ENCODE data around the gene TDRD1.

TDRD1 gene

GRCh38 chr10:114207349-114207748 is 28.2 kb downstream of the TDRD1 start:
- H3K79me2 ChIP-seq (ENCODE audit: control insufficient read depth, low read length): no peaks in the 10 kb centered on the region
- H3K4me3 ChIP-seq (ENCODE audit: low read length): no peak overlapping the region
- H4K20me1 ChIP-seq (ENCODE audit: control insufficient read depth, insufficient read depth, low read depth, low read length): no peaks in the 10 kb centered on the region
- no peaks in the 10 kb centered on the region for H3K4me1 ChIP-seq (ENCODE audit: control insufficient read depth, low read length)
- H3K27ac ChIP-seq (ENCODE audit: low read depth, low read length): no peak overlapping the region
- no peaks in the 10 kb centered on the region for H3K9me3 ChIP-seq (ENCODE audit: control insufficient read depth, insufficient read depth, low read length)
- TF ChIP-seq CTCF (IDR thresholded peaks at IDR 0.05; ENCODE audit: low read depth, low read length, poor library complexity, severe bottlenecking): no peak
- TF ChIP-seq EZH2phosphoT487 (IDR thresholded peaks at IDR 0.05; ENCODE audit: borderline replicate concordance, low read length): no peak
- peaks cover 11% of the 10 kb centered on the region for H3K27me3 ChIP-seq (ENCODE audit: control insufficient read depth, low read length)
- H3K36me3 ChIP-seq (ENCODE audit: control insufficient read depth, low read length): no peaks in the 10 kb centered on the region
- no peaks in the 10 kb centered on the region for H3K9me2 ChIP-seq (replicated peaks; ENCODE audit: control insufficient read depth, low read length)
- no peaks in the 10 kb centered on the region for H3F3A ChIP-seq (ENCODE audit: control insufficient read depth, insufficient read depth)
- no peak overlapping the region for H3K4me2 ChIP-seq (ENCODE audit: low read length)

- H3K9me2 ChIP-seq (replicated peaks; ENCODE audit: control insufficient read depth, low read length): no peaks in the 10 kb centered on the region
- no peaks in the 10 kb centered on the region for H3K36me3 ChIP-seq (ENCODE audit: control insufficient read depth, low read length)
- no peaks in the 10 kb centered on the region for H3K4me1 ChIP-seq (ENCODE audit: control insufficient read depth, low read length)
- H3K27me3 ChIP-seq (ENCODE audit: control insufficient read depth, low read length): peaks cover 9% of the 10 kb centered on the region
- H3K4me3 ChIP-seq (ENCODE audit: low read length): no peak overlapping the region
- H3K4me2 ChIP-seq (ENCODE audit: low read length): no peak overlapping the region
- TF ChIP-seq EZH2phosphoT487 (IDR thresholded peaks at IDR 0.05; ENCODE audit: borderline replicate concordance, low read length): no peak
- no peak for TF ChIP-seq CTCF (IDR thresholded peaks at IDR 0.05; ENCODE audit: low read depth, low read length, poor library complexity, severe bottlenecking)
- H3K79me2 ChIP-seq (ENCODE audit: control insufficient read depth, low read length): no peaks in the 10 kb centered on the region
- no peak overlapping the region for H3K27ac ChIP-seq (ENCODE audit: low read depth, low read length)
- H3K9me3 ChIP-seq (ENCODE audit: control insufficient read depth, insufficient read depth, low read length): no peaks in the 10 kb centered on the region
- H3F3A ChIP-seq (ENCODE audit: control insufficient read depth, insufficient read depth): no peaks in the 10 kb centered on the region
- no peaks in the 10 kb centered on the region for H4K20me1 ChIP-seq (ENCODE audit: control insufficient read depth, insufficient read depth, low read depth, low read length)
Observed at GRCh38 chr10:114208351-114208750, 29.2 kb downstream of the TDRD1 start.

- Histone ChIP-seq H3K4me1 (ENCODE audit: control insufficient read depth, low read length) (no peaks in the 10 kb centered on the region), H3K27ac (ENCODE audit: low read depth, low read length) (no peak overlapping the region), H3K27me3 (ENCODE audit: control insufficient read depth, low read length) (peaks cover 7% of the 10 kb centered on the region), H3F3A (ENCODE audit: control insufficient read depth, insufficient read depth) (no peaks in the 10 kb centered on the region), H3K36me3 (ENCODE audit: control insufficient read depth, low read length) (no peaks in the 10 kb centered on the region), H3K79me2 (ENCODE audit: control insufficient read depth, low read length) (no peaks in the 10 kb centered on the region), H3K9me3 (ENCODE audit: control insufficient read depth, insufficient read depth, low read length) (no peaks in the 10 kb centered on the region), H3K4me2 (ENCODE audit: low read length) (no peak overlapping the region), H3K9me2 (replicated peaks; ENCODE audit: control insufficient read depth, low read length) (no peaks in the 10 kb centered on the region), H3K4me3 (ENCODE audit: low read length) (no peak overlapping the region), H4K20me1 (ENCODE audit: control insufficient read depth, insufficient read depth, low read depth, low read length) (no peaks in the 10 kb centered on the region)
- TF ChIP-seq EZH2phosphoT487 (IDR thresholded peaks at IDR 0.05; ENCODE audit: borderline replicate concordance, low read length) (no peak), CTCF (IDR thresholded peaks at IDR 0.05; ENCODE audit: low read depth, low read length, poor library complexity, severe bottlenecking) (no peak)
Observed at GRCh38 chr10:114212153-114212552, 33.0 kb downstream of the TDRD1 start.

- no peaks in the 10 kb centered on the region for H3K4me1 ChIP-seq (ENCODE audit: control insufficient read depth, low read length)
- H3K4me2 ChIP-seq (ENCODE audit: low read length): no peak overlapping the region
- no peak overlapping the region for H3K4me3 ChIP-seq (ENCODE audit: low read length)
- no peak overlapping the region for H3K27ac ChIP-seq (ENCODE audit: low read depth, low read length)
- H3F3A ChIP-seq (ENCODE audit: control insufficient read depth, insufficient read depth): no peaks in the 10 kb centered on the region
- H3K9me2 ChIP-seq (replicated peaks; ENCODE audit: control insufficient read depth, low read length): no peaks in the 10 kb centered on the region
- H3K36me3 ChIP-seq (ENCODE audit: control insufficient read depth, low read length): no peaks in the 10 kb centered on the region
- H3K9me3 ChIP-seq (ENCODE audit: control insufficient read depth, insufficient read depth, low read length): no peaks in the 10 kb centered on the region
- TF ChIP-seq CTCF (IDR thresholded peaks at IDR 0.05; ENCODE audit: low read depth, low read length, poor library complexity, severe bottlenecking): no peak
- no peak for TF ChIP-seq EZH2phosphoT487 (IDR thresholded peaks at IDR 0.05; ENCODE audit: borderline replicate concordance, low read length)
- peaks cover 8% of the 10 kb centered on the region for H3K27me3 ChIP-seq (ENCODE audit: control insufficient read depth, low read length)
- H3K79me2 ChIP-seq (ENCODE audit: control insufficient read depth, low read length): no peaks in the 10 kb centered on the region
- H4K20me1 ChIP-seq (ENCODE audit: control insufficient read depth, insufficient read depth, low read depth, low read length): no peaks in the 10 kb centered on the region
Observed at GRCh38 chr10:114215033-114215432, 35.9 kb downstream of the TDRD1 start.
